Ishikawa (cell line): ENCODE results near the gene RNF111.

ENCODE experiments used
- CEBPB ChIP-seq: IDR thresholded peaks from 2 replicates; pipeline ENCODE4 v1.6.1; 2012
- EP300 ChIP-seq: IDR thresholded peaks from 2 replicates; pipeline ENCODE4 v1.6.1; 2012; ENCODE audit warnings: borderline replicate concordance
- TEAD4 ChIP-seq: IDR thresholded peaks from 2 replicates; pipeline ENCODE4 v1.6.1; 2012

GRCh38 chr15:59116771-59117170 is 129.3 kb downstream of the RNF111 start:
- TF ChIP-seq TEAD4 (no peak), CEBPB (no peak), EP300 (no peak)
